Suprapubic skin (tissue), 4 donors: ENCODE results near the gene MAN1C1. TPM values are rescaled to one million over a fixed set of nuclear protein-coding genes. Genes with fewer than 3 reads are reported as not detected.
A peak's percentile ranks its signal among the peaks of the same experiment; 100 is the strongest.

Experiments
- DNase-seq, 2 donors: peaks; one replicate each; pipeline ENCODE4 v3.0.0-alpha.2; 2019; ENCODE audit warnings: low spot score in 2 of 2
- H3K27ac ChIP-seq: fragments of 200-600 bp; sonication (generic); one replicate; pipeline ENCODE4 v1.5.1; 2019
- H3K27me3 ChIP-seq: fragments of 200-600 bp; sonication (generic); one replicate; pipeline ENCODE4 v1.5.1; 2019
- H3K36me3 ChIP-seq: fragments of 200-600 bp; sonication (generic); one replicate; pipeline ENCODE4 v1.5.1; 2019
- H3K4me1 ChIP-seq: fragments of 200-600 bp; sonication (generic); one replicate; pipeline ENCODE4 v1.5.1; 2019
- H3K4me3 ChIP-seq: fragments of 200-600 bp; sonication (generic); one replicate; pipeline ENCODE4 v1.5.1; 2019; ENCODE audit warnings: mild to moderate bottlenecking
- H3K9me3 ChIP-seq: fragments of 200-600 bp; sonication (generic); one replicate; pipeline ENCODE4 v1.5.1; 2019
- CTCF ChIP-seq, 2 donors: fragments of 200-600 bp in 1 of 2; fragments of 450-650 bp in 1 of 2; sonication (generic) in 1 of 2; IDR thresholded peaks; one replicate each; pipeline ENCODE4 v1.5.1; 2016 to 2019; ENCODE audit warnings: antibody characterized with exemption in 2 of 2, mild to moderate bottlenecking in 1 of 2, moderate library complexity in 1 of 2
- EP300 ChIP-seq: sonication (generic); formaldehyde crosslinking; IDR thresholded peaks from one replicate; pipeline ENCODE4 v1.6.1; 2017; ENCODE audit warnings: antibody characterized with exemption
- POLR2A ChIP-seq, 2 donors: fragments of 450-650 bp; IDR thresholded peaks; one replicate each; pipeline ENCODE4 v1.6.1; 2017; ENCODE audit warnings: antibody characterized with exemption in 2 of 2, mild to moderate bottlenecking in 2 of 2, moderate library complexity in 2 of 2
- POLR2AphosphoS5 ChIP-seq, 3 donors: sonication (generic); formaldehyde crosslinking; IDR thresholded peaks; one replicate each; pipeline ENCODE4 v1.6.1; 2017; ENCODE audit warnings: antibody characterized with exemption in 3 of 3
- WGBS: methylation state at CpG from one replicate; pipeline ENCODE4 v1.1.5; 2018; 5-methylcytosine and 5-hydroxymethylcytosine counted together
- total RNA-seq, 4 donors: library from RNA; depleted of rRNA; stranded (reverse); fragments of >200 nt; gene quantifications; one replicate each; pipeline ENCODE4 v1.1.0, GENCODE V29; 2016

Gene MAN1C1
- total RNA-seq, 4 donors from 2014 or later: 7.3 to 15.2 (median 8.0) TPM

GRCh38 chr1:25815208-25816111 is 198.9 kb downstream of the MAN1C1 start:
- 85% methylated on average over 21 of the region's 24 CpGs for WGBS
- H3K27me3 ChIP-seq: no peaks in the 10 kb centered on the region
- H3K4me3 ChIP-seq: no peak overlapping the region
- H3K4me1 ChIP-seq: peaks cover 18% of the 10 kb centered on the region
- no peaks in the 10 kb centered on the region for H3K9me3 ChIP-seq
- no peak overlapping the region for H3K27ac ChIP-seq
- DNase-seq: no peak
- TF ChIP-seq POLR2AphosphoS5 (IDR thresholded peaks at IDR 0.05) (no peak), CTCF (IDR thresholded peaks at IDR 0.05) (no peak), POLR2A (IDR thresholded peaks at IDR 0.05) (no peak), EP300 (no peak)
- peaks cover 50% of the 10 kb centered on the region for H3K36me3 ChIP-seq

DNA sequence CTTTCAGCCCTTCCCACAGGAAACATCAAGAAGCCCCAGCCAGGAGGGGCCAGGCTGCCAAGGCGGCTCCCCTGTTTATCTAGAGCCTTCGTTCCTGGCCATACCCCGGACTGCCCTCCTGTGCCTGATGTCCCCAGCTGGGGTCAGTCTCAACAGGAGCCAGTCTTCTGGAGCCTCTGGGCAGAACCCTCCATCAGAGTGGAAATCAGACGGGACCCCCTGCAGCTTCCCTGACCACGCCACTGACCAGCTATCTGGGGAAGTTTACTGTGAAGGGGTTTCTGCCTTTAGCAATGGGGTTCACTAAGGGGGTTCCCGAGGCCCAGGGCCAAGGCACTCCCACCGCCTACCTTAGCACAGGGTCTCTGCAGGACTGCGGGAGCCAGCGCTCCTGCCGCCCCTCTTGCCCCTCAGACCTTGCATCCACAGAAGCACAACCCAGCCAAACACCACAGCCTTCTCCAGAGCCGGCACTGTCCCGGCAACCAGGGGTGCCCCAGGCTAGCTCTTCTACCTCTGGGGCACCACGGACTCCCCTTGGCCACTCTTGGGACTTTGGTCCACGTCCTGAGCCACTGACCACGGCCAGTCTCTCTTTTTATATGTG is 199.6 kb downstream of the MAN1C1 start:
- peak in 1 of 2 donors; percentile 78 for DNase-seq

DNA sequence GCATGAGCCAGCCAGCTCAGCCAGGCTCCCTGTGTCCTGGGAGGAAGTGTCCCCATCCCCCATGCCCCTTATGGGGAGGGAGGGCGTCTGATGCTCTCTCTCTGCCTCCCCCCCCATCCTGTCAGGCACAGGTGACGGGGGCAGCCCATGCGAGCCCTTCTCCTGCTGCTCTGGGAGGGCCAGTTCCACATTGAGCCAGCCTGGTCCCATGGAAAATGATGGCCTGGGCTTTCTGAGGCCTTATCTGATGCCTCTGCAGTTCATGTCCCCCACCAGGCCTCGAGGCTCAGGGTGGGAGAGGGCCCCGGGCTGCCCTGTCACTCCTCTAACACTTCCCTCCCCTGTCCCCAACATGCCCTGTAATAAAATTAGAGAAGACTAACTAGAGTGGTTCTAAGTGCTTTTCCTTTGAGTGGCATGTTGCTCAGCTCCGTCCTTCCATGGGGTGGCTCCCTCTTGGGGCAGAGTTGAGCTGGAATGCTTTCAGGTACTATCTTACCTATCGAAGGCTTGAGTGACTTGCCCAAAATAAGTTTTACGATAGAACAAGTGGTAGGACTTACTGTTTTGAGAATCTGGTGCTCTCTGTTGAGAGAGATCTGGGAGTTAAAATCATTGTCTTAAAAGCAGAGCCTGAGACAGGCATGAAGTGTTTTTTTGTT is 201.4 kb downstream of the MAN1C1 start:
- Histone ChIP-seq H3K9me3 (no peaks in the 10 kb centered on the region), H3K4me1 (peaks cover 31% of the 10 kb centered on the region), H3K36me3 (peaks cover 38% of the 10 kb centered on the region), H3K27me3 (no peaks in the 10 kb centered on the region), H3K4me3 (no peak overlapping the region), H3K27ac (peak overlapping the region; percentile 93)
- WGBS: 46% methylated on average over 7 of the region's 8 CpGs
- no peak for TF ChIP-seq CTCF (IDR thresholded peaks at IDR 0.05)
- TF ChIP-seq POLR2A (IDR thresholded peaks at IDR 0.05): no peak
- TF ChIP-seq POLR2AphosphoS5 (IDR thresholded peaks at IDR 0.05): no peak
- no peak for TF ChIP-seq EP300
- no peak for DNase-seq

More for the DNA sequence above, 199.6 kb downstream of the MAN1C1 start:
- Histone ChIP-seq H3K27me3 (no peaks in the 10 kb centered on the region), H3K4me3 (no peak overlapping the region), H3K4me1 (peaks cover 20% of the 10 kb centered on the region), H3K9me3 (no peaks in the 10 kb centered on the region), H3K36me3 (peaks cover 50% of the 10 kb centered on the region), H3K27ac (no peak overlapping the region)
- WGBS: 92% methylated on average over 13 of the region's 15 CpGs
- TF ChIP-seq POLR2AphosphoS5 (IDR thresholded peaks at IDR 0.05) (no peak), EP300 (no peak), POLR2A (IDR thresholded peaks at IDR 0.05) (no peak), CTCF (IDR thresholded peaks at IDR 0.05) (no peak)

DNA sequence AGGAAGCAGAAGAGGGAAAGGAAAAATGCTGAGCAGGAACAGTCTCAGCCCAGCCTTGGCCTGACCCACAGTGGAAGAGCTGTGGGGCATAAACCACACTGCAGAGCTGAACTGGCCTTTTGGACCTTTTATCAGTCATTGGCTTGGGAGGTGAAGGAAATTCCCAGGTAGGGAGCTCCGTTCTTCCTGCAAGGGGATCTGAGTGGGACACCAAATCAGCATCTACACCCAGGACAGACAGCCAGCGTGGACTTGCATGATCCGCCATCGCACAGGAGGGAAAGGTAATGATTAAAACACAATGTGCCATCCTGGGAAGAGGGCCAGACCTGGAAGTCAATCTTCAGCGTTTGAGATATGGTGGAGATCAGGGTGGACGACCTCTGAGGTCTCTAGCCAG is 202.0 kb downstream of the MAN1C1 start:
- DNase-seq: no peak
- H3K9me3 ChIP-seq: no peaks in the 10 kb centered on the region
- H3K4me3 ChIP-seq: peak overlapping the region; percentile 77
- H3K36me3 ChIP-seq: peaks cover 34% of the 10 kb centered on the region
- TF ChIP-seq EP300 (no peak), POLR2A (IDR thresholded peaks at IDR 0.05) (no peak)
- H3K27me3 ChIP-seq: no peaks in the 10 kb centered on the region
- peak overlapping the region; percentile 93 for H3K27ac ChIP-seq
- H3K4me1 ChIP-seq: peaks cover 31% of the 10 kb centered on the region
- 33% methylated on average over 6 of the region's 6 CpGs for WGBS

- TF ChIP-seq EP300 (no peak), POLR2AphosphoS5 (IDR thresholded peaks at IDR 0.05) (peak; percentile 53 to 85 (median 80)), CTCF (IDR thresholded peaks at IDR 0.05) (no peak), POLR2A (IDR thresholded peaks at IDR 0.05) (peak in 1 of 2 donors; percentile 67)
- peaks cover 23% of the 10 kb centered on the region for H3K36me3 ChIP-seq
- H3K9me3 ChIP-seq: no peaks in the 10 kb centered on the region
- WGBS: 1% methylated on average over 44 of the region's 64 CpGs
- no peaks in the 10 kb centered on the region for H3K27me3 ChIP-seq
- DNase-seq: peak; percentile 93 to 94
- H3K4me3 ChIP-seq: peak within 1 kb of the TSS; percentile 77
- peak within 1 kb of the TSS; percentile 93 for H3K27ac ChIP-seq
- peaks cover 31% of the 10 kb centered on the region for H3K4me1 ChIP-seq
Observed at GRCh38 chr1:25819491-25820246, 203.1 kb downstream of the MAN1C1 start, which contains the start of gene MTFR1L. Gene MTFR1L (plus strand): TSS chr1:25819954. CDS start chr1:25823105, 3,151 bp downstream.
